GM19043 (cell line): ENCODE data around the gene EGF.
"Not testable (repeated sequence)": the region's sequence is repeated elsewhere in the genome, so short reads cannot be mapped to it uniquely, and the experiment has no call there.

ENCODE experiments used
- ATAC-seq: cut with Tn5 transposase; IDR thresholded peaks from one replicate; pipeline ENCODE4 v1.9.1; 2021; ENCODE audit warnings: low read depth; ENCODE audit not compliant: unreplicated experiment

EGF gene

GRCh38 chr4:110022457-110022856 lies 109.8 kb downstream of the EGF start:
- ATAC-seq = no peak

GRCh38 chr4:110025056-110025455 lies 112.4 kb downstream of the EGF start:
- no peak for ATAC-seq

- no peak for ATAC-seq
Measured at GRCh38 chr4:110025718-110026117, 113.0 kb downstream of the EGF start.

GRCh38 chr4:110032603-110033002 lies 119.9 kb downstream of the EGF start:
- no peak for ATAC-seq

GRCh38 chr4:110033355-110034025 lies 120.8 kb downstream of the EGF start:
- no peak for ATAC-seq

- peak; percentile 97 for ATAC-seq
Measured at GRCh38 chr4:110034026-110034393, 121.3 kb downstream of the EGF start.

- not testable (repeated sequence) for ATAC-seq
Measured at GRCh38 chr4:110039164-110039563, 126.5 kb downstream of the EGF start.

- ATAC-seq = no peak
Measured at GRCh38 chr4:110041735-110042134, 129.1 kb downstream of the EGF start.

- no peak for ATAC-seq
Measured at GRCh38 chr4:110042545-110043517, 130.1 kb downstream of the EGF start.

- ATAC-seq = no peak
Measured at GRCh38 chr4:110046588-110047049, 133.9 kb downstream of the EGF start.

- ATAC-seq = peak; percentile 44
Measured at GRCh38 chr4:110049951-110050925, 137.6 kb downstream of the EGF start.

GRCh38 chr4:110055158-110055768 lies 142.6 kb downstream of the EGF start:
- ATAC-seq = peak; percentile 71

GRCh38 chr4:110058677-110059076 lies 146.0 kb downstream of the EGF start:
- no peak for ATAC-seq

GRCh38 chr4:110059556-110060191 lies 147.0 kb downstream of the EGF start:
- peak; percentile 72 for ATAC-seq

- ATAC-seq = no peak
Measured at GRCh38 chr4:110061076-110061475, 148.4 kb downstream of the EGF start.
